DOHH2 (cell line): ENCODE data around the gene RASA4B.
"Not testable (repeated sequence)": the region's sequence is repeated elsewhere in the genome, so short reads cannot be mapped to it uniquely, and the experiment has no call there.

Experiments used
- CTCF ChIP-seq: fragments of 200-600 bp; sonication (generic); IDR thresholded peaks from one replicate; pipeline ENCODE4 v1.5.1; 2014; ENCODE audit warnings: antibody characterized with exemption, mild to moderate bottlenecking, low read depth, low read length; ENCODE audit not compliant: poor library complexity, severe bottlenecking
- EZH2phosphoT487 ChIP-seq: fragments of 200-600 bp; sonication (generic); IDR thresholded peaks from 2 replicates; pipeline ENCODE4 v1.6.1; 2017; ENCODE audit warnings: borderline replicate concordance, mild to moderate bottlenecking, antibody characterized with exemption, low read length, moderate library complexity, mixed read lengths

- not testable (repeated sequence) for TF ChIP-seq CTCF, EZH2phosphoT487
These were observed 3.2 kb upstream of the RASA4B start for GRCh38 chr7:102520797-102521196.
